H9 (cell line): ENCODE measurements around the gene RAB11B. TPM values are rescaled to one million over a fixed set of nuclear protein-coding genes. Genes with fewer than 3 reads are reported as not detected.

Source experiments
- DNase-seq: peaks from one replicate; pipeline ENCODE4 v3.0.0-alpha.2; 2017
- H2AFZ ChIP-seq: one replicate; pipeline ENCODE4 v1.6.1; 2013; ENCODE audit warnings: mild to moderate bottlenecking, low read length, control low read depth, moderate library complexity
- H2AK5ac ChIP-seq: 2 replicates; pipeline ENCODE4 v1.6.1; 2013; ENCODE audit warnings: low read length, control low read depth, mixed read lengths; ENCODE audit not compliant: insufficient read length
- H2BK120ac ChIP-seq: one replicate; pipeline ENCODE4 v1.6.1; 2013; ENCODE audit warnings: low read depth, mild to moderate bottlenecking, low read length, control low read depth, inconsistent platforms; ENCODE audit not compliant: poor library complexity, severe bottlenecking
- H2BK12ac ChIP-seq: 2 replicates; pipeline ENCODE4 v1.6.1; 2013; ENCODE audit warnings: low read length, control low read depth, mixed read lengths, low read depth; ENCODE audit not compliant: insufficient read length
- H2BK15ac ChIP-seq: 2 replicates; pipeline ENCODE4 v1.6.1; 2013; ENCODE audit warnings: low read depth, low read length, control low read depth
- H2BK20ac ChIP-seq: one replicate; pipeline ENCODE4 v1.6.1; 2013; ENCODE audit warnings: low read depth, mild to moderate bottlenecking, low read length, control low read depth, inconsistent platforms; ENCODE audit not compliant: poor library complexity, severe bottlenecking
- H2BK5ac ChIP-seq: 2 replicates; pipeline ENCODE4 v1.6.1; 2013; ENCODE audit warnings: low read length, control low read depth, mixed read lengths; ENCODE audit not compliant: insufficient read length
- H3K14ac ChIP-seq: 2 replicates; pipeline ENCODE4 v1.6.1; 2013; ENCODE audit warnings: low read length, control low read depth; ENCODE audit not compliant: insufficient read depth
- H3K18ac ChIP-seq: 2 replicates; pipeline ENCODE4 v1.6.1; 2013; ENCODE audit warnings: low read depth, mild to moderate bottlenecking, mixed read lengths, low read length, control low read depth; ENCODE audit not compliant: insufficient read length
- H3K23ac ChIP-seq: 2 replicates; pipeline ENCODE4 v1.6.1; 2013; ENCODE audit warnings: low read length, control low read depth, mixed read lengths, low read depth; ENCODE audit not compliant: insufficient read length
- H3K23me2 ChIP-seq: 2 replicates; pipeline ENCODE4 v1.6.1; 2013; ENCODE audit warnings: low read depth, mild to moderate bottlenecking, mixed read lengths, low read length, control low read depth; ENCODE audit not compliant: insufficient read length, poor library complexity, severe bottlenecking
- H3K27ac ChIP-seq: 2 replicates; pipeline ENCODE4 v1.5.1; 2013; ENCODE audit warnings: low read length, control low read depth, mixed read lengths, low read depth; ENCODE audit not compliant: insufficient read length
- H3K27me3 ChIP-seq: 2 replicates; pipeline ENCODE4 v1.6.1; 2013; ENCODE audit warnings: low read length, control low read depth, inconsistent platforms; ENCODE audit not compliant: insufficient read depth
- H3K4ac ChIP-seq: 2 replicates; pipeline ENCODE4 v1.6.1; 2013; ENCODE audit warnings: low read depth, mild to moderate bottlenecking, control low read depth, inconsistent platforms, low read length, moderate library complexity
- H3K4me1 ChIP-seq: 2 replicates; pipeline ENCODE4 v1.6.1; 2013; ENCODE audit warnings: low read length, control low read depth, inconsistent platforms; ENCODE audit not compliant: insufficient read depth
- H3K4me2 ChIP-seq: 2 replicates; pipeline ENCODE4 v1.6.1; 2013; ENCODE audit warnings: low read length, control low read depth, mixed read lengths; ENCODE audit not compliant: insufficient read length, insufficient read depth
- H3K56ac ChIP-seq: 2 replicates; pipeline ENCODE4 v1.6.1; 2013; ENCODE audit warnings: low read depth, mild to moderate bottlenecking, mixed read lengths, low read length, control low read depth; ENCODE audit not compliant: insufficient read length
- H3K79me1 ChIP-seq: 2 replicates; pipeline ENCODE4 v1.6.1; 2013; ENCODE audit warnings: low read depth, mild to moderate bottlenecking, moderate library complexity, low read length, control low read depth, inconsistent platforms; ENCODE audit not compliant: insufficient read depth, poor library complexity, severe bottlenecking
- H3K79me2 ChIP-seq: 2 replicates; pipeline ENCODE4 v1.6.1; 2013; ENCODE audit warnings: low read length, control low read depth, inconsistent platforms; ENCODE audit not compliant: insufficient read depth
- H3K9ac ChIP-seq: 2 replicates; pipeline ENCODE4 v1.6.1; 2013; ENCODE audit warnings: low read length, control low read depth, mixed read lengths; ENCODE audit not compliant: insufficient read length; ENCODE audit errors: extremely low read depth
- H3K9me3 ChIP-seq: one replicate; pipeline ENCODE4 v1.6.1; 2013; ENCODE audit warnings: low read depth, low read length, inconsistent platforms; ENCODE audit not compliant: control insufficient read depth
- H3T11ph ChIP-seq: one replicate; pipeline ENCODE4 v1.6.1; 2013; ENCODE audit warnings: mild to moderate bottlenecking, low read length, control low read depth, inconsistent platforms
- H4K20me1 ChIP-seq: one replicate; pipeline ENCODE4 v1.6.1; 2013; ENCODE audit not compliant: control insufficient read depth, insufficient read length, insufficient read depth
- H4K5ac ChIP-seq: 2 replicates; pipeline ENCODE4 v1.6.1; 2013; ENCODE audit warnings: low read depth, mild to moderate bottlenecking, mixed read lengths, low read length, control low read depth; ENCODE audit not compliant: insufficient read length
- H4K8ac ChIP-seq: replicated peaks from 2 replicates; pipeline ENCODE4 v1.6.1; 2013; ENCODE audit warnings: low read length, control low read depth, mixed read lengths, low read depth; ENCODE audit not compliant: insufficient read length
- H4K91ac ChIP-seq: 2 replicates; pipeline ENCODE4 v1.6.1; 2013; ENCODE audit warnings: low read depth, mild to moderate bottlenecking, moderate library complexity, mixed read lengths, low read length, control low read depth; ENCODE audit not compliant: insufficient read length
- H3K27ac Mint-ChIP-seq, 3 experiments: 2 replicates in 2 of 3; 3 replicates in 1 of 3; pipeline ENCODE4 v1.8.0; 2020 to 2021; ENCODE audit warnings: mixed read lengths in 3 of 3, mild to moderate bottlenecking in 1 of 3, moderate library complexity in 1 of 3
- H3K27me3 Mint-ChIP-seq: 2 replicates; pipeline ENCODE4 v1.8.0; 2021; ENCODE audit warnings: low read depth, mild to moderate bottlenecking, moderate library complexity, mixed read lengths
- H3K36me3 Mint-ChIP-seq, 3 experiments: 2 replicates in 2 of 3; 3 replicates in 1 of 3; pipeline ENCODE4 v1.8.0; 2020 to 2021; ENCODE audit warnings: low read depth in 3 of 3, mixed read lengths in 3 of 3; ENCODE audit not compliant: insufficient read depth in 1 of 3
- H3K4me1 Mint-ChIP-seq, 2 experiments: 2 replicates each; pipeline ENCODE4 v1.8.0; 2020; ENCODE audit warnings: mixed read lengths in 2 of 2
- H3K4me3 Mint-ChIP-seq, 2 experiments: 2 replicates in 1 of 2; 3 replicates in 1 of 2; pipeline ENCODE4 v1.8.0; 2020 to 2021; ENCODE audit warnings: mild to moderate bottlenecking in 2 of 2, mixed read lengths in 2 of 2, moderate library complexity in 1 of 2
- H3K9me3 Mint-ChIP-seq, 2 experiments: 2 replicates in 1 of 2; 3 replicates in 1 of 2; pipeline ENCODE4 v1.8.0; 2020; ENCODE audit warnings: mild to moderate bottlenecking in 2 of 2, mixed read lengths in 2 of 2, moderate library complexity in 1 of 2
- CTCF ChIP-seq: fragments of 200-600 bp; sonication (generic); conservative IDR thresholded peaks from 3 replicates; pipeline ENCODE4 v1.8.0; 2021; ENCODE audit warnings: antibody characterized with exemption, mild to moderate bottlenecking
- WGBS: extraction: QIAGEN DNeasy Blood & Tissue Kit; methylation state at CpG from one replicate; pipeline ENCODE4 v1.1.7; 2013; ENCODE audit warnings: missing lambda C conversion rate, low lambda C conversion rate, mixed read lengths; ENCODE audit not compliant: insufficient read length; ENCODE audit errors: extremely low coverage; 5-methylcytosine and 5-hydroxymethylcytosine counted together
- total RNA-seq: library from RNA; stranded (reverse); gene quantifications from 2 replicates; pipeline ENCODE4 v1.2.1, GENCODE V29; 2021

Gene RAB11B
- total RNA-seq, 1 experiment from 2014 or later: 106 TPM

DNA sequence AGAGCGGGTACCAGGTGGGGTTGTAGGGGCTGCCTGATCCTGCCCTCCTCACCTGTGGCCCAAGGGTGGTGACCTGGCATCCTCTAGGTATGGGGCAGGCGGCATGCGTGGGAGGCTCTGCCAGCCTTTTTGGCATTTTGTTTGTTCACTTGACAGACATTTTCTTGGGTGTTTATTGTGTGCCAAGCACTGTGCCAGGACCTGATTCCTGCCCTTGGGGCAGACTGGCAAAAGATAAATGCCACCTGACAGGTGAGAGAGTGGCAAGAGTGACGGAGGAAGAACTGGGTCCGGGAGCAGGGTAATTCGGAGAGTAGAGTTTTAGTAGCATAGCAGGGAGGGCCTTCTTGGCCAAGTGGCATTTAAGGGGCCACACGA, 6.0 kb downstream of the RAB11B start:
- no peak overlapping the region for H3K23ac ChIP-seq
- Mint-ChIP-seq H3K4me1 (peaks cover 9 to 15% of the 10 kb centered on the region in 2 experiments), H3K27ac (no peak overlapping the region; a peak in 2 of 7 replicates), H3K4me3 (no peak overlapping the region), H3K9me3 (no peaks in the 10 kb centered on the region; a peak in 1 of 5 replicates), H3K36me3 (peaks cover 5 to 14% (median 11%) of the 10 kb centered on the region in 3 experiments; a peak in 6 of 7 replicates), H3K27me3 (no peaks in the 10 kb centered on the region)
- H4K20me1 ChIP-seq: no peaks in the 10 kb centered on the region
- H2BK20ac ChIP-seq: no peak overlapping the region
- no peak overlapping the region for H2BK12ac ChIP-seq
- no peak for TF ChIP-seq CTCF
- DNase-seq: no peak
- H3K23me2 ChIP-seq: no peaks in the 10 kb centered on the region
- H3K9me3 ChIP-seq: no peaks in the 10 kb centered on the region
- H3K4me2 ChIP-seq: no peak overlapping the region
- no peak overlapping the region for H3T11ph ChIP-seq
- H2BK15ac ChIP-seq: no peak overlapping the region
- no CpG with 5 or more reads among the region's 7 CpGs for WGBS
- no peak overlapping the region for H3K4ac ChIP-seq
- H3K18ac ChIP-seq: no peak overlapping the region
- no peak overlapping the region for H4K8ac ChIP-seq
- H2AFZ ChIP-seq: no peak overlapping the region
- H4K91ac ChIP-seq: no peak overlapping the region
- H2BK5ac ChIP-seq: no peak overlapping the region
- H3K79me2 ChIP-seq: peaks cover 13% of the 10 kb centered on the region; the same call in 1 of the 2 replicates
- no peak overlapping the region for H3K9ac ChIP-seq
- no peak overlapping the region for H3K27ac ChIP-seq
- no peaks in the 10 kb centered on the region for H3K4me1 ChIP-seq
- H4K5ac ChIP-seq: no peak overlapping the region
- H3K14ac ChIP-seq: no peak overlapping the region
- no peak overlapping the region for H3K56ac ChIP-seq
- no peaks in the 10 kb centered on the region for H3K27me3 ChIP-seq
- no peak overlapping the region for H2BK120ac ChIP-seq
- no peak overlapping the region for H2AK5ac ChIP-seq
- H3K79me1 ChIP-seq: peaks cover 6% of the 10 kb centered on the region
